ENCODE results near the gene FAM184A.
A peak's percentile ranks its signal among the peaks of the same experiment; 100 is the strongest.
"Not testable (repeated sequence)": the region's sequence is repeated elsewhere in the genome, so short reads cannot be mapped to it uniquely, and the experiment has no call there.

Gene FAM184A

DNA sequence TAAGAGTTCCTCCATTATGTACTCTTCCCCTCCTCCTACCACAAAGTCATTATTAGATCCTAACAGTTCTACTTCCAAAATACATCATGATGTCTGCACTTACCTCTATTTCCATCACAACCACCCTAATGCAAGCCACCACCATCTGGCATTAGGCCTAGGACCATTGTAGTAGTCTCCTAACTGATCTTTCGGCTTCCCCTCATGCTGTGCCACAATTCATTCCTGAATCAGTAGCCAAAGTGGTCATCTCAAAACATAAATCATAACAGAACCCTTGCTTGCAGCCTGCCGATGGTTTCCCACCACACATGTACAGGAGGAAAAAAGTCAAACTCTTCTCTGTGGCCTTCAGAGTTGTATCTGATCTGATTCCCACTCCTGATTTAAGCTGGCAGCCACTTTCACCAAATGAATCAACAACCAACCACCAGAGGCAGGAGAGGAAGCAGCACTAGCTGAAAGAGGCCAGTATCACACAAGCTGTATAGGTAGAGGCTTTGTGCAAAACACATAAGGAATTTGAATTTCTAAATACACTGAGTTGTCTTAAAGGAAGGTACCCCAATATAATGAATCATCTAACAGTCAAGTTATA, 26.1 kb downstream of the FAM184A start:
- DNase-seq, result no peak

GRCh38 chr6:119044255-119044654, 34.2 kb downstream of the FAM184A start:
- DNase-seq, result no peak

DNA sequence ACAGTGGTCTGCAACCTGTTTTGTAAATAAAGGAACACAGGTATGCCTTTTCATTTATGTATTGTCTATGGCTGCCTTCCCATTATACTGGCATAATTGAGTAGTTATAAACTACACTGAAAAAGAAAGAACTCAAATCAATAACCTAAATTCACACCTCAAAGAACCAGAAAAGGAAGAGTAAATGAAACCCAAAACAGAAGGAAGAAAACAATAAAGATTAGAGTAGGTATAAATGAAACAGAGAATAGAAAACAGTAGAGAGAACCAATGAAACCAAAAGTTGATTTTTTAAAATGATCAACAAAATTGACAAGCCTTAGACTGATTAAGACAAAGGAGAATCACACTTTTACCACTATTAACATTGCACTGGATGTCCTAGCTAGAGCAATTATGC, 34.7 kb downstream of the FAM184A start:
- DNase-seq, result no peak

GRCh38 chr6:119043265-119043664, 35.2 kb downstream of the FAM184A start:
- DNase-seq, result no peak

DNA sequence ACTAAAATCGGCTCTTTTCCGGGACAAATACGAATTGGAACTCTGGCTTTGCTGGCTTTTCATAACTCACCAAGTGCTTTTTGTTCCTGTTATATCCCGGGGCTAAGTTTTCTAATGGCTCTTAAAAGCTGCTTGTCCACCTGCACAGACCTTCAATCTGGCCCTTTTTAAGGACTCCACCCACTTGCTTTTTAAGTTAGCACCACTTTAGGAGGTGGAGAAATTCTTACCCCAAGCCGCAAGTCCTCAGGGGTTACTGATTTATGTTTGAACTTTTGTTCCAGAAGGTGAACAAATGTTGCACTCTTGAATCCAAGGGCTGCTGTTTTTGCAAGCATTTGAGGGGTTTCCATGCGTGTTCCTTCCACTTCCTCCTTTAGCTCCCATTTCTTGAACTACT, 37.8 kb downstream of the FAM184A start:
- no peak for DNase-seq

GRCh38 chr6:119040229-119040628, 38.2 kb downstream of the FAM184A start:
- peak; percentile 71 for DNase-seq

GRCh38 chr6:119037941-119038623, 40.4 kb downstream of the FAM184A start:
- no peak for DNase-seq

GRCh38 chr6:119037264-119037663, 41.2 kb downstream of the FAM184A start:
- no peak for DNase-seq

DNA sequence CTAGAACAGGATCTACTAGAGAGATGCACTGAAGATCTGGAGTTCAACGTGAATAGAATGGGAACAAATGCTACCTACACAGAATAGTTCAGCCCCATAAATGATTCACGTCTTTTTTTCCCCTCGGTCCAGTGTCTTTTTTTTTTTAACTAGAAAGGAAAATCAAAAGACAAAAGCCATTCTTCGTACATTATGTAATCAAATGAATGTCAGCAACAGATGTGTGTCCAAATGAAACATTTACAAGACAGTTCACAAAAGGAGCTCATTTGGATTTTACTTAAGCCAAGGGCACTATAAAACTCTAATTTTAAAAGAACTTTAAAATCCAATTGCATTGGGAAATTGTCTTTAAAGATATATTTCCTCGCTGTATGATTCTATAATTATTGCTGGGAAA, 42.4 kb downstream of the FAM184A start:
- no peak for DNase-seq

GRCh38 chr6:119035459-119035858, 43.0 kb downstream of the FAM184A start:
- DNase-seq, result no peak

- DNase-seq, result no peak
Measured at GRCh38 chr6:119034827-119035458, 43.5 kb downstream of the FAM184A start.

DNA sequence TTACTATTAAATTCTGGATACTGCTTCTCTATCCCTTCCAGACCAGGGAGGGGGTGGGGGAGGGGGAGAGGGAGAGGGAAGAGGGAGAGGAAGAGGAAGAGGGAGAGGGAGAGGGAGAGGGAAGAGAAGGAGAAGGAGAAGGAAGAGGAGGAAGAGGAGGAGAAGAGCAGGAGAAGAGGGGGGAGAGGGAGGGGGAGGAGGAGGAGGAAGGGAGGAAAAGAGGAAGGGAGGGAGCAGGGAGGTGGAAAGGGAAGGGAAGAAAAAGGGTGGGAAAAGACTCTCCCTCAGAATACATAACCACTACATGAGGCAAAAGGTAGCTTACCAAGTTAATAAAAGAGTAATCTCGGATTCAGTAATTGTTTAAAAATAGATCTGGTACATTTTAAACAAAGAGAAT, 46.0 kb downstream of the FAM184A start:
- no peak for DNase-seq

GRCh38 chr6:119030759-119031158, 47.7 kb downstream of the FAM184A start:
- DNase-seq, result no peak

DNA sequence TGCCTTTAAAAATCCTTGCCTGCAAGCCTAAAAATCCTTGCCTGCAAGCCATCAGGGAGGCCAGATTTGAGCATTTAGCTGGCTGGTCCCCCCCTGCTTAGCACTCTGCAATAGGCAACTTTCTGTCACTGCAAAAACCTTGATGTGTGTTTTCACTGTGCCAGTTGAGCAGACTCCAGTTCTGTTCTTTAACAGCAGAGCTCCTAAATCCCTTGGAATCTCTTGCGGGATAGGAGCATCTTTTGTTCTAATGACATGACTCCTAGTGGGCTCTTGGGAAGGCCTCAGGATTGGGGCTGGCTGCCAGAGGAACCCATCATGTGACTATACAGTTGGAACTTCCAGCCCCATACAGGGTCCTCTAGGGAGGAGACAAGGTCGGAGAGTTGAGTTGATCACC, 50.4 kb downstream of the FAM184A start:
- DNase-seq, result peak; percentile 50

GRCh38 chr6:119027465-119027864, 51.0 kb downstream of the FAM184A start:
- DNase-seq, result no peak

GRCh38 chr6:119026822-119027221, 51.6 kb downstream of the FAM184A start:
- no peak for DNase-seq

GRCh38 chr6:119025793-119026192, 52.7 kb downstream of the FAM184A start:
- peak; percentile 58 for DNase-seq

DNA sequence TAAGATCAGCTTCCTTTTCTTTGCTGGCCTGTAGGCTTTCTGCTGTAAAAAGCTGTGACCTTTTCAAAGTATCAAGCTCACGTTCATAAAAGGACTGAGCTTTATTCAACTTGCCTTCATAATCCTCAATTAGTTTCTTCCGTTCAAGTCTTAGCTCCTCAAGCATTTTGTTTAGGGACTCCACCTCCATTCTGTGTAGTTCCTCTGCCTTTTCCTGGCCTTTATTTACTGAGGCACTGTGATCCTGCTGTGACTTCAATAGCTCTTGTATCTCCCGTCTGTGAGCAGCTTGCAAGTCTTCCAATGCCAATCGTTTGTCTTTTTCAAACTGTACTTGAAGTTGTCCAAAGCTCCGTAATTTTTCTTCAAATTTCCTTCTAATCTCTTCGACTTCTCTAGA, 54.4 kb downstream of the FAM184A start:
- no peak for DNase-seq

DNA sequence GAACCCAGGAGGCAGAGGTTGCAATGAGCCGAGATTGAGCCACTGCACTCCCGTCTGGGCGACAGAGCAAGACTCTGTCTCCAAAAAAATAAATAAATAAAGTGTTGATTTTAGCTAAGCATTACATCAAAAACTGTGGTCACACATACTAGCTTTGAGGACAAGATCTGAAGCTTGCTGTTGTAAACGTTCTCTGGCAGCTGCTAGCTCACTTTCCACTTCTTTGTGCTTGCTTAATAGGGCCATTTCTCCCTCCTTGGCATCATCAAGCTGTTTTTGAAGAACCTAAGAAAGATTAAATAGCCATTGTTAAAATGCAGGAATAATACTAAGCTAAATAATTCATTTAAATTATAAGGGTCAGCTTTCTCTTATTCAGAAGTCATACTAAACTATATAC, 55.7 kb downstream of the FAM184A start:
- no peak for DNase-seq

GRCh38 chr6:119020597-119021561, 57.6 kb downstream of the FAM184A start:
- DNase-seq, result no peak

GRCh38 chr6:119015165-119015564, 63.3 kb downstream of the FAM184A start:
- DNase-seq, result not testable (repeated sequence)

DNA sequence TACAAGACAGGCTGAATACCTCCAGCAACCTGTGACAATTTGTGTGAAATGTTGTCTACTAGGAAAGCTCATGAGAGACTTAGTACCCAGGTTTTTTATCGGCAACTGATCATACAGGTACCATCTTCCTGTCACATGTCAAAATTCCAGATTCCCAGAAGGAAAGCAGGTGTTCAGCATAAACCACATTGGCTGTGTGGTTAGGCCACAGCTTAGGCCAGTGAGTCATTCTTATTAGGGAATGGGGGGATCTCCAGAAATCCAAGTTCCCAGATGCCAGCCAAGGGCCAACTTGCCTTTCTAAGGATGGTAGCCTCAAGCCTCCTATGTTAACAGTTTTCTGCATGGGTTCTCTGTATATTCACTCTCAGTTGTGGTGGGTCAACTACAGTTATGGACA, 65.9 kb downstream of the FAM184A start:
- no peak for DNase-seq

GRCh38 chr6:119009266-119009665, 69.2 kb downstream of the FAM184A start:
- DNase-seq, result not testable (repeated sequence)

All from islet precursor cell (in vitro differentiated cells).